ENCODE data around the gene CNTF.

The CNTF gene

GRCh38 chr11:58600510-58600909, 22.0 kb upstream of the CNTF start:
- peaks cover 53% of the 10 kb centered on the region for H3K36me3 ChIP-seq
- no peak overlapping the region for H3K27ac ChIP-seq
- peaks cover 13% of the 10 kb centered on the region for H3K4me1 ChIP-seq
- H3K4me3 ChIP-seq = no peak overlapping the region
- H3K27me3 ChIP-seq = no peaks in the 10 kb centered on the region
- H3K4me2 ChIP-seq = no peak overlapping the region
- H4K20me1 ChIP-seq = peaks cover 99% of the 10 kb centered on the region
- no peaks in the 10 kb centered on the region; the same call in 1 of the 2 replicates for H3K9me3 ChIP-seq
- TF ChIP-seq Cebpa-rat (IDR thresholded peaks at IDR 0.05) = no peak
- H3K9ac ChIP-seq = no peak overlapping the region

DNA sequence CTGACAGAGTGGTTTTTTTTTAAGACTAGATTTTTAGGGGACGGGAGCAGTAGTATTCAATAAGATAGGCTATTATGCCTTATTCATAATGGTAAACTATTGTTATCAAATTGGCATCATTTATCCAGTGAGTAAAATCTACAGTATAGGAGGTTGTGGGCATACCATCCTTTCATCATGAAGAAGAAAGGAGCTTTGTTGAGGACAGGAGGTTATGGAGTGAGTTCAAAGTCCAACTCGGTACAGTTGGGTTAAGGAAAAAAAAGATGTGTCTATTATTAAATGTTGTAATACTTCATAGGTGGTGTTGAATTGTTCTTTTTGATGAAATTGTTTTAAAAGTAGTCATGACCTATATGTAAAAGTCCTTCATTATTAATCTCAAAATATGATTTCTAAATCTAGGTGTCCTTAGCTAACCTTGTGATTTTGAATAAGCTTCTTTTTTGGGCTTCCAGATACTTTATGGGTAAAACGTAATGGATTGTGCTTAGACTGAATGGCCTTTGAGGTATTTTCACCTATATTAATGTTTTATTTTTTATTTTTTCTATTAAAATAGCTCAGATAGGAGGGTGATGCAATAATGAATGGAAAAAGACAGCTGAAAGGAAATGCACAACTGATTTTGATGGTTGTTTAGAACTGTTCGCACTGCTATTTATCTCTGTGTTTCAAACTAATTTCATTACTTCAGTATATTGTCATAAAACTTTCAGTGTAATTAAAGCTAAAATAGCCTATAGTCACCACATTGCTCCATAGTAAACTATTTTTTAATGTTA, 15.3 kb upstream of the CNTF start:
- Histone ChIP-seq H3K4me3 (no peak overlapping the region), H3K9me3 (no peaks in the 10 kb centered on the region; the same call in 1 of the 2 replicates), H3K4me2 (no peak overlapping the region), H4K20me1 (peaks cover 82% of the 10 kb centered on the region), H3K27ac (no peak overlapping the region), H3K27me3 (no peaks in the 10 kb centered on the region), H3K4me1 (no peaks in the 10 kb centered on the region), H3K9ac (no peak overlapping the region), H3K36me3 (peaks cover 73% of the 10 kb centered on the region)
- no peak for TF ChIP-seq Cebpa-rat (IDR thresholded peaks at IDR 0.05)

GRCh38 chr11:58608331-58608730, 14.1 kb upstream of the CNTF start:
- Histone ChIP-seq H3K27ac (no peak overlapping the region), H3K36me3 (peaks cover 73% of the 10 kb centered on the region), H4K20me1 (peaks cover 70% of the 10 kb centered on the region)

DNA sequence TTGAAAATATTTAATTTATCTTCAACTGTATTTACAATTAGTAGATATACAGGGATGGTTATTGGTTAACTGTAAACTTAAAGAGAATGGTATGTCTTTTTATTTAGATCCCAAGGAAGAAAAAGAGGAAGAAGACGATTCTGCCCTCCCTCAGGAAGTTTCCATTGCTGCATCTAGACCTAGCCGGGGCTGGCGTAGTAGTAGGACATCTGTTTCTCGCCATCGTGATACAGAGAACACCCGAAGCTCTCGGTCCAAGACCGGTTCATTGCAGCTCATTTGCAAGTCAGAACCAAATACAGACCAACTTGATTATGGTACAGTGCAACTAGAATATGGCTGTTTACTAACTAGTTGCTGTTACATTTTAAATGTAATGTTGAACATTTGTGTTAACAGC, 12.7 kb upstream of the CNTF start:
- TF ChIP-seq Cebpa-rat (IDR thresholded peaks at IDR 0.05) = no peak
- Histone ChIP-seq H3K9me3 (no peaks in the 10 kb centered on the region), H3K27me3 (no peaks in the 10 kb centered on the region), H3K9ac (no peak overlapping the region), H3K36me3 (peaks cover 73% of the 10 kb centered on the region), H3K27ac (no peak overlapping the region), H3K4me3 (no peak overlapping the region), H4K20me1 (peaks cover 64% of the 10 kb centered on the region), H3K4me2 (no peak overlapping the region), H3K4me1 (no peaks in the 10 kb centered on the region)

More at GRCh38 chr11:58608331-58608730, 14.1 kb upstream of the CNTF start:
- H3K4me3 ChIP-seq = no peak overlapping the region
- H3K9me3 ChIP-seq = no peaks in the 10 kb centered on the region
- no peak overlapping the region for H3K4me2 ChIP-seq
- no peak overlapping the region for H3K9ac ChIP-seq
- no peak for TF ChIP-seq Cebpa-rat (IDR thresholded peaks at IDR 0.05)
- no peaks in the 10 kb centered on the region for H3K4me1 ChIP-seq
- H3K27me3 ChIP-seq = no peaks in the 10 kb centered on the region

DNA sequence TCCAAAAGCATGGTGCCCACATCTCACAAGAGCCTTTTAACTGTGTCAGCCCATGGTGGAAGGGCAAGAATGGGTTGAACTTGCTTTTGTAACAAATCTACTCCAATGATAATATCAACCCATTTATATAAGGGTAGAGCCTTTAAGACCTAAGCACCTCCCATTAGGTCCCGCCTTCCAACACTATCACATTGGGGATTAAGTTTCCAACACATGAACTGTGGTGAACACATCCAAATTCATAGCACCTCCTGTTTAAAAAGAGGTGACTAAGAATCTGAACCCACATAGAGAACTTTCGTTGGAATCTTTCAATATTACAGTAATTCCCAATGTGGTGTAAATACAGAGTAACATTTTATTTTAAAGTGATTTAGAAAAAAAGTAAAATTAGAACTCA, 9.2 kb upstream of the CNTF start:
- Histone ChIP-seq H3K36me3 (peaks cover 91% of the 10 kb centered on the region), H4K20me1 (peaks cover 47% of the 10 kb centered on the region), H3K4me2 (no peak overlapping the region), H3K4me1 (peaks cover 10% of the 10 kb centered on the region), H3K9ac (no peak overlapping the region), H3K4me3 (no peak overlapping the region), H3K27me3 (no peaks in the 10 kb centered on the region), H3K27ac (no peak overlapping the region), H3K9me3 (no peaks in the 10 kb centered on the region)
- TF ChIP-seq Cebpa-rat (IDR thresholded peaks at IDR 0.05) = no peak

DNA sequence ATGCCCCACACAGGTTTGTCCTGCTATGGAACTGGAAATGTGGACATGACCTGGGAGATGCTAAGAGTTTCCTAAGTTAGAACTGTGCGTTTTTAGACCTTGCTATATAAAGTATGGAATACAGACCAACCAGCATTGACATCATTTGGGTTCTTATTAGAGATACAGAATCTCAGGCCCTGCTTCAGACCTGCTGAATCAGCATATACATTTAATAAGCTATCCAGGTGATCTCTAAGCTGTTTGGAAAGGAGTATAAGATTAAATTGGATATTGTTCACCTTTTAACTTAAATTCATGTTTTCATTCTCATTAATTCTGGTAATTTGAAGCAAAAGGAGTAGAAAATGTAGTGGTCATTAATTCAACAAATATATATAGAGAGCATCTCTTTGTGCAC, 6.9 kb upstream of the CNTF start:
- no peak overlapping the region for H3K27ac ChIP-seq
- peaks cover 17% of the 10 kb centered on the region for H3K4me1 ChIP-seq
- no peak overlapping the region for H3K4me3 ChIP-seq
- no peaks in the 10 kb centered on the region for H3K27me3 ChIP-seq
- H3K9me3 ChIP-seq = no peaks in the 10 kb centered on the region
- H3K9ac ChIP-seq = no peak overlapping the region
- H4K20me1 ChIP-seq = peaks cover 31% of the 10 kb centered on the region
- H3K36me3 ChIP-seq = peaks cover 99% of the 10 kb centered on the region
- no peak for TF ChIP-seq Cebpa-rat (IDR thresholded peaks at IDR 0.05)
- H3K4me2 ChIP-seq = no peak overlapping the region

DNA sequence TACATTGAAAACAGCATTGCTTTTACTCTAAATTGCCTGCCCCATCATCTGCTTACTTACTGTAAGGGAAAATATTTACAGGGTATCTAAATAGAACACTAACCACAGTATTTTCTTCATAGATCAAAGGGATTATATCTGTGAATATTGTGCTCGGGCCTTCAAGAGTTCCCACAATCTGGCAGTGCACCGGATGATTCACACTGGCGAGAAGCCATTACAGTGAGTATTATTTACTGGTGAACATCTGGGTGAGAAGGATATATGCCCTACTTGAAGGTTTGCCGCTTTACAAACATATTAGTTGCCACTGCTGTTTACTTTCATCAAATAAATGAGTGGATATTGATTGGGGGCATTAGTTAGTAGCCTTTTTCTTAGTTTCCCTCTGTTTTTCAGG, 5.9 kb upstream of the CNTF start:
- Histone ChIP-seq H4K20me1 (peaks cover 31% of the 10 kb centered on the region), H3K4me3 (no peak overlapping the region), H3K4me1 (peaks cover 17% of the 10 kb centered on the region), H3K27me3 (no peaks in the 10 kb centered on the region), H3K27ac (no peak overlapping the region), H3K4me2 (no peak overlapping the region), H3K9me3 (no peaks in the 10 kb centered on the region), H3K36me3 (peaks cover 99% of the 10 kb centered on the region), H3K9ac (no peak overlapping the region)
- TF ChIP-seq Cebpa-rat (IDR thresholded peaks at IDR 0.05) = no peak

DNA sequence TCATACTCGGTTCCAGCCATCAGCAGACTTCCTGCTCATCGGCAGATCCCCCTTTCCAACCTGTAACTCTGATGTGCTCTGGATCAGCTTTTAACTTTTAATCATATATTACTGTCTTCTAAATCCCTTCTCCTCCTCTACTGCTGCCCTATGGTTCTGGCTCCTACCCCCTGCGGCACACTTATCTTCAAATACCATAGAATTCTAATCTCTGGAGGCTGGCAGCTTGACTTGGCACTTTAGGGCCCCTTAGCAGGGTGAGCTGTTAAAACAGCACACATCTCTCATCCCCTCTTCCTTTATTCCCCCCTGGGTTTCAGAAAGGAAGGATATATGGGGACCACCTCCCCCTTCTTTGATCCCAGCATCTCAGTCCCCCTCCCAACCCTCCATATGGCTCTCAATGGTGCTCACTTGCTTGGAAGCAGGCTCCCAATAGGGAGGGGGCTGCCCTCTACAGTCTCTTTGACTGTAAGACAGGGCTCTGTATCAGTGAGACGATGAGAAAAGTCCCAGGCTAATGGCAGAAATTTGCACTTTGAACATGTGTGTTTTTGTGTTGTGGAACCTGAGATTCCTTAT, 4.4 kb upstream of the CNTF start:
- H3K27ac ChIP-seq = no peak overlapping the region
- no peak overlapping the region for H3K4me3 ChIP-seq
- peak overlapping the region; percentile 6; the same call in 1 of the 2 replicates for H3K4me2 ChIP-seq
- peaks cover 17% of the 10 kb centered on the region for H3K4me1 ChIP-seq
- H3K9me3 ChIP-seq = no peaks in the 10 kb centered on the region
- TF ChIP-seq Cebpa-rat (IDR thresholded peaks at IDR 0.05) = no peak
- peaks cover 31% of the 10 kb centered on the region for H4K20me1 ChIP-seq
- no peak overlapping the region for H3K9ac ChIP-seq
- peaks cover 99% of the 10 kb centered on the region for H3K36me3 ChIP-seq
- no peaks in the 10 kb centered on the region for H3K27me3 ChIP-seq

DNA sequence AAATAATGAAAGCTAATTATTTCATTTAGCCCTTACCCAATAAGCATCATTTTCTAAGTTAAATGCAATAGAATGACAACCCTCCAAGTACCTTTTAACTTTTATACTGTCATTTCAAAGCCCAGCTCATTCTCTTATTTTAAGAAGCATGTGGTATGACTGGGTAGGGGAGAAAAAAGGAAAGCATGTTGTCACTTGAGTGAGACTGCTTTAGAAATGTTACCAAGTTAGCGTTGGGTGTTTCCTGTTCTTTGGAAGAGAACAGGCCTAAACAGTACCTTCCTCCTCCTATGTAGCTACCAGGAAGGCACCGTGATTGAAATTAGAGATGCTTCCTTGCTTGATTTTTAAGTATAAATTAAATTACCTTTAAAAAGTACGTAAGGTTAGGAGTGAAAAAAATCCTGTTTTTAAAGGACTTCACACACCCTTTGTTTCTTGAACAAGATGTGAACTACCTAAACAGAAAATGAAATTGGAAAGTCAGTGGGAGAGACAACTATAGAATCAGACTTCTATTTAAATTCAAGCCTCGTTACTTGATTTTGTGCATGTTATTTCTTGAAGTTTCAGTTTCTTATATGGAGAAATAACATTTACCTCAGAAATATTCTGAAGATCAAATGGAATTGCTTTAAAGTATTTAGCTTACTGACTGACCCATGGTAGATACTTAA, 741 bp upstream of the CNTF start:
- Histone ChIP-seq H3K36me3 (peaks cover 97% of the 10 kb centered on the region), H3K4me3 (no peak overlapping the region), H4K20me1 (peaks cover 18% of the 10 kb centered on the region; the same call in 1 of the 2 replicates), H3K4me2 (no peak overlapping the region), H3K27ac (no peak overlapping the region), H3K9ac (no peak overlapping the region), H3K27me3 (no peaks in the 10 kb centered on the region), H3K9me3 (no peaks in the 10 kb centered on the region), H3K4me1 (peaks cover 35% of the 10 kb centered on the region)
- TF ChIP-seq Cebpa-rat (IDR thresholded peaks at IDR 0.05) = no peak

- Histone ChIP-seq H4K20me1 (no peaks in the 10 kb centered on the region), H3K9ac (no peak overlapping the region), H3K9me3 (no peaks in the 10 kb centered on the region), H3K27me3 (no peaks in the 10 kb centered on the region), H3K36me3 (peaks cover 75% of the 10 kb centered on the region), H3K4me2 (no peak overlapping the region), H3K27ac (no peak overlapping the region), H3K4me3 (no peak overlapping the region), H3K4me1 (peaks cover 37% of the 10 kb centered on the region)
- TF ChIP-seq Cebpa-rat (IDR thresholded peaks at IDR 0.05) = no peak
Measured at GRCh38 chr11:58625086-58625485, 2.6 kb downstream of the CNTF start.
